ENCODE results near the gene WDR55.
"Not testable (repeated sequence)": the region's sequence is repeated elsewhere in the genome, so short reads cannot be mapped to it uniquely, and the experiment has no call there.

Gene WDR55, protein sequence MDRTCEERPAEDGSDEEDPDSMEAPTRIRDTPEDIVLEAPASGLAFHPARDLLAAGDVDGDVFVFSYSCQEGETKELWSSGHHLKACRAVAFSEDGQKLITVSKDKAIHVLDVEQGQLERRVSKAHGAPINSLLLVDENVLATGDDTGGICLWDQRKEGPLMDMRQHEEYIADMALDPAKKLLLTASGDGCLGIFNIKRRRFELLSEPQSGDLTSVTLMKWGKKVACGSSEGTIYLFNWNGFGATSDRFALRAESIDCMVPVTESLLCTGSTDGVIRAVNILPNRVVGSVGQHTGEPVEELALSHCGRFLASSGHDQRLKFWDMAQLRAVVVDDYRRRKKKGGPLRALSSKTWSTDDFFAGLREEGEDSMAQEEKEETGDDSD

DNA sequence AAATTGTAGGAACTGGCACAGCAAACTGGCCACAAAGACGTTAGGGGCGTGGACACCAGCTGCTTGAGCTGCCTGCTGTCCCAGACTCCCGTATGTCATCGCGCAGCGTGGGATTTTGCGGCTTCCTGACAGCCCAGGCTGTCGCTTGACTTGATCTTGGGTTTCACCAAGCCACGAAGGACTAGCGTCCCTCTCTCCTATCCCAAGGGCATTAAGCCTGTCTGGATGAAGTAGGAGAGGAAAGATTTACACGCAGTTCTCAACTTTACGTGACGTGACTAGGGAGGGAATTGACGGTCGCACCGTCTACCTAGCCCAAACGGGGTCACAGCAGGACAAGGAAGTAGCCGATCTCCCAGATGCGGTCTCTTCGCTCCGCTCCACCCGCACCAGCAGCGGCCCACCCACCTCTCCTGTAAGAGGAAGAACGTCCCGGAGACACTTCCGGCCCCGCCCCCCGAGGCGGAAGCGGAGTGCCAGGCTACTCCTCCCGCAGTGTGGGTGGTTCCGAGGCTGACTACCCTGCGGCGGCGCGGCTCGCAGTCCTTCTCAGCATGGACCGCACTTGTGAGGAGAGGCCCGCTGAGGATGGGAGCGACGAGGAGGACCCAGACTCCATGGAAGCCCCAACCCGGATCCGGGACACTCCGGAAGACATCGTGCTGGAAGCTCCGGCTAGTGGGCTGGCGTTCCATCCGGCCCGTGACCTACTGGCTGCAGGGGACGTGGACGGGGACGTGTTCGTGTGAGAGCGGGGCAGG, at the start of gene WDR55:
TSS of gene WDR55 (plus strand) at position 546 of the 761 bp plus-strand sequence. CDS start at position 555, 9 bp downstream.
- DNase-seq = peak; percentile 82

- no peak for DNase-seq
Observed at GRCh38 chr5:140622301-140622700, 42.4 kb upstream of the WDR55 start.

- DNase-seq = not testable (repeated sequence)
Observed at GRCh38 chr5:140623061-140623460, 41.6 kb upstream of the WDR55 start.

GRCh38 chr5:140624886-140625285, 39.8 kb upstream of the WDR55 start:
- DNase-seq = not testable (repeated sequence)

DNA sequence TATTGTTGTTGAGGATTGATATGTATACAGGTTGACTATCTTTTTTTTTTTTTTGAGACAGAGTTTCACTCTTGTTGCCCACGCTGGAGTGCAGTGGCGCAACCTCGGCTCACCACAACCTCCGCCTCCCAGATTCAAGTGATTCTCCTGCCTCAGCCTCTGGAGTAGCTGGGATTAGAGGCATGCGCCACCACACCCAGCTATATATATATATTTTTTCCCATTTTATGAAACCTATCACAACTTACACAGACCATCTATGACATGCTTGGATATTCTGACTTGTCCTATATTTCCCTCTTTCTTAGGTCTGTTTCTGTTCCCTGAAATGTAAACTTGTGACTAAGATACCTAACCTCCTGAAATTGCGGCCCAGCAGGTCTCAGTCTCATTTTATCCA, 36.7 kb upstream of the WDR55 start:
- no peak for DNase-seq

- no peak for DNase-seq
Observed at GRCh38 chr5:140628711-140629110, 36.0 kb upstream of the WDR55 start.

GRCh38 chr5:140630292-140631035, 34.2 kb upstream of the WDR55 start:
- DNase-seq = no peak

DNA sequence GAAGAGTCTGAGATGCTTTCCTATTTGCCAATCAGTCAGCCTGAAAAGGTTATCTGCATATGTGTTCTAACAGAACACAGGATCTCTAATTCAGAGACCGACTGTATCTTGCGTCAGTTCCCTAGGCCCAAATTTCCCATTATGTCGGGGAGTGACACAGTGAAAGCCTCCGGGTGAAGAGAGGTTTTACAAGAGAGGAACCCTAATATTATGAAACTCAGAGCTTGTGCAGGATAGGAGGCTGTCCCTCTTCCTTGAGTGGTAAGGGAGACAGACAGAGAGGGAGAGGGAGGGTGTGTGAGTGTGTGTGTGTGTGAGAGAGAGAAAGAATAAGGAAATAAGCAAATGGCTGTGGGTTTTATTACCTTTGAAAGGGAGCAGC, 33.7 kb upstream of the WDR55 start:
- no peak for DNase-seq

DNA sequence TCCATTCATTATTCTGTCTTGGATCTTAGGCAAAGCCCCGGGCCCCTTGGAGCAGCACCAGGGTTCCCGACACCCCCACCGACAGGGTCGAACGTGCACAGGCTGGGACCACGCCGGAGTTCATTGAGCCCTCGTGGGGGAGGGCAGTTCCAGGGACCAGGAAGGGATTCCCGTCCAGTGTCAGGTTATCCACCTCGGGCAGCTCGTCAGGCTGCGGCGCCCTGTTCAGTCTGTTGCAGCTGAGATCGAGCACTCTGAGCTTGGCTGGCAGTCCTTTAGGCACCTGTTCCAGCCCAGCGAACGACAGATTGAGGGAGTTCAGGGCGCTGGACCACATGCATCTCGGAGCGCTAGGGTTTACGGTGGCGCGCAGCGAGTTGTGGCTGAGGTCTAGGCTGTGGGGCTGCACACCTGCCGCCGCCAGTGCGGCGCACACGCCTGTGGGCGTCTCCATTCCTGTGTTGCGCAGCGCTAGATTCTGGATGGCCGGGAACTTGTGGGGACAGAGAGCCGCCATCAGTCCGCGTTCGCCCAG, 32.8 kb upstream of the WDR55 start:
- DNase-seq = peak; percentile 38

DNA sequence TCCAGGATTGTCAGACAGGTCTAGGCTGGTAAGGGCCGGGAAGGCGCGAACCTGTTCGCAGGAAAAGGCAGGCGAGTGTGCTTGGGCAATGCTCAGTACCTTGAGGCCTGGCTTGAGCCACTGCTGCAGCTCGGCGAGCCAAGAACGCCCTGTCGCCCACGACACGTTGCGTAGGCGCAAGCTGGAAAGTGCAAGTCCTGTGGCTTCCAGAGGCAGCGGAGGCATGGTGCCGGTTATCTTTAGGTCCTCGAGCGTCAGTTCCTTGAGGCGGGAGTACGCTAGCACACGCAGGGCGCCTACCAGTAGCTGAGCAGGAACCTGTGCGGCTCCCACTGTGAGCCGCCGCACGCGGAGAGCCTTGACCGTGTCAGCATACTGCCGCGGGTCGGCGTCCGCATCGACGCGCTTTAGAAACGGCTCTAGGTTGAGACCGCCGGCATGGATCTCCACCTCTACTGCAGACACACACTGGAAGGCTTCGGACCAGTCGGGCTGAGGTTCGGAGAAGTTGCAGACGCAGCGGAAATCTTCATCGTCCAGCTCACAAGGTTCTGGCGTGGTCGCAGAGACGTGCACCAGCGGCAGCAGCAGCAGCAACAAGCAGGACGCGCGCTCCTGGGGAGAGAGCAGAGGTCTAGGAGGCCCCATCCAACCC, 32.2 kb upstream of the WDR55 start:
- DNase-seq = peak; percentile 56

GRCh38 chr5:140633021-140633471, 31.7 kb upstream of the WDR55 start, which contains the start of gene CD14:
TSS of gene CD14 (minus strand) at chr5:140633175. CDS start at chr5:140633071, 104 bp downstream.
- DNase-seq = no peak

- no peak for DNase-seq
Observed at GRCh38 chr5:140633501-140633900, 31.2 kb upstream of the WDR55 start.

GRCh38 chr5:140634103-140634502, 30.6 kb upstream of the WDR55 start:
- no peak for DNase-seq

DNA sequence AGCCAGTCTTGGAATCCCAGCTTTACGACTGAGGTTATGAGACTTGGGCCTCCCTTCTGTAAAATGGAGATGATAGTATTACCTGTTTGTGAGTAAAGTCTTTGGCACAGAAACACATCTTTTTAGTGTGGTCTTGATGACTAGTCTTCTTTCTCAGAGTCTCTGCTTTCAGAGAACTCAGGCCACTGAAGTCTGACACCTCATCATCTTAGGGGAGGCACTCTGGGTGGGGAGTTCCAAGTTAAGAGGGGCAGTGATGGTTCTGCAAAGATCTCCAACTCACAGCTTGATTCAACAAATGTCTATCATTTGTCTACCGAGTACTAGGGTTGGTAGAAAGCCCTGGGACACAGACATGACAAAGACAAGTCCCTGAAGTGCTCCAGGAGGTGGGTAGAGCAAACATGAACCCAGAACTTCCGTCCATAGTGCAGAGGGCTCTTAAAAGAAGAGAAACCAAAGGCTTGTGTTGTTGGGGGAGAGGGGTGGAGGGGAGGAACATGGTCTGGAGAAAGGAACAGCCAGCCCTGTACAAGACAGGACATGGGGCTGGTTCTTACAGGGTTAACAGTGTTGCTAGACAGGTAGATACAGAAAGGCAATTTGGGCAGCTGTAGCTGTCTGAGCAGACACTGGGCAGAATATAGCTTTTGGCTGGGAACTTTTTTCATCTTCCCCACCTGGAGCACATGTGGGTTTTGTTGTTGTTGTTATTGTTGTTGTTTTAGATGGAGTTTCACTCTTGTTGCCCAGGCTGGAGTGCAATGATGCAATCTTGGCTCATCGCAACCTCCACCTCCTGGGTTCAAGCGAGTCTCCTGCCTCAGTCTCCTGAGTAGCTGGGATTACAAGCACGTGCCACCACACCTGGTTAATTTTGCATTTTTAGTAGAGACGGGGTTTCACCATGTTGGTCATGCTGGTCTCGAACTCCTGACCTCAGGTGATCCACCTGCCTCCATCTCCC, 29.1 kb upstream of the WDR55 start:
- no peak for DNase-seq

- no peak for DNase-seq
Observed at GRCh38 chr5:140637371-140638100, 27.2 kb upstream of the WDR55 start.

DNA sequence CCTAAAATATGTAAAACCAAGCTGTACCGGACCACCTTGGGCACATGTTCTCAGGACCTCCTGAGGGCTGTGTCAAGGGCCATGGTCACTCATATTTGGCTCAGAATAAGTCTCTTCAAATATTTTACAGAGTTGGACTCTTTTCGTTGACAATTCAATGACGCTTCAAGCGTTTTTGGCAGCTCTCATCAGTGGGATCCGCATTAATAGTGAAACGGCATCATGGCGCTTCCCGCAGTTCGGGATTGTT, 25.9 kb upstream of the WDR55 start:
- not testable (repeated sequence) for DNase-seq

- peak; percentile 91 for DNase-seq
Observed at GRCh38 chr5:140639148-140639981, 25.3 kb upstream of the WDR55 start, which contains the start of gene TMCO6. TSS of gene TMCO6 (plus strand) at chr5:140639451. CDS start at chr5:140639528, 77 bp downstream.

DNA sequence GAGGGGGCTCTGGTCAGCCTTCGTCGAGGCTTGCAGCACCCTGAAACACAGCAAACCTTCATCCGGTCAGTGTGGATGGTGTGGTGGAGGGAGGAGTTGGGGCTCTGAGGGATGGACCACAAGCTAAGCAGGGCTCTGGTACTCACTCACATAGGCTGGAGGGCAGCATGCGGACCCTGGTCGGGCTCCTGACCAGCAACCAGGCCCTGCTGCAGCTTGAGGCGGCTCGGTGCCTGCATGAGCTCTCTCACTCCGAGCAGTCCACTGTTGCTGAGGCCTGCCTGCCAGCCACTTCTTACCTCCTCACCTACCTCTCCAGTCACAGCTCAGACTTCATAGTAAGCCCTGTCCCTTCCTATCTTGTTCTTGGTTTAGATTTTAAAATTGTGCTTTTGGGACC, 23.0 kb upstream of the WDR55 start:
- DNase-seq = no peak

DNA sequence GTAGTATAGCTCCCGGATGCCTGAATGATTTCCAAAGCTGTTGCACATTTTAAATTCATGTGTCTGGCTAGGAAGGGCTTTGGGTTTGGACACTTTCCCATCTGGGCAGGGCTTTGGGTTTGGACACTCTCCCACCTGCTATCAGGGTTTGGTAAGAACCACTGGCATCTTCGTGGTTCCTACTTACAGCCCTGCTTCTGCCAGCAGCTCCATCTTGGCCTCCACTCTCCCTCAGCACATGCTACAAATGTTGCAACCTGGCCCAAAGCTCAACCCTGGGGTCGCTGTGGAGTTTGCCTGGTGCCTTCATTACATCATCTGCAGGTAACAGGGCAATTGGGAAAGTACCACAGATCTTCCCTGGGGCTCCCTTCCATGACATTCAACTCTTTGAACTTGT, 22.0 kb upstream of the WDR55 start:
- no peak for DNase-seq

- DNase-seq = no peak
Observed at GRCh38 chr5:140647042-140647419, 17.7 kb upstream of the WDR55 start.
